Motor neuron (in vitro differentiated cells): ENCODE data around the gene DIAPH1. TPM values are rescaled to one million over a fixed set of nuclear protein-coding genes. Genes with fewer than 3 reads are reported as not detected.
"Not testable (repeated sequence)": the region's sequence is repeated elsewhere in the genome, so short reads cannot be mapped to it uniquely, and the experiment has no call there.

Experiments used
- ATAC-seq, 8 experiments: fragments of 200-7000 bp; cut with Tn5 transposase; replicated peaks in 6 of 8; 2 replicates each; pipeline ENCODE4 v1.8.0; 2021; ENCODE audit warnings: mild to moderate bottlenecking in 8 of 8, moderate library complexity in 8 of 8
- H3K27ac ChIP-seq, 2 donors: fragments of 250-450 bp; sonication (Bioruptor Pico); 2 replicates each; pipeline ENCODE4 v1.9.0; 2021; ENCODE audit warnings: antibody characterized with exemption in 2 of 2, mild to moderate bottlenecking in 2 of 2, moderate library complexity in 1 of 2
- H3K4me1 ChIP-seq, 2 donors: fragments of 250-450 bp; sonication (Bioruptor Pico); replicated peaks in 1 of 2; 2 replicates each; pipeline ENCODE4 v1.6.1; 2021; ENCODE audit warnings: antibody characterized with exemption in 2 of 2, mild to moderate bottlenecking in 2 of 2, moderate library complexity in 1 of 2
- H3K4me3 ChIP-seq, 5 donors: fragments of 250-450 bp; sonication (Bioruptor Pico); 2 replicates each; pipeline ENCODE4 v1.9.0; 2021; ENCODE audit warnings: antibody characterized with exemption in 5 of 5, mild to moderate bottlenecking in 5 of 5, moderate library complexity in 4 of 5
- WGBS, 10 experiments: fragments of 450-650 bp; shearing (Covaris generic); methylation state at CpG; one replicate each; pipeline ENCODE4 v1.0.0; 2022; 5-methylcytosine and 5-hydroxymethylcytosine counted together
- in situ Hi-C, 9 experiments: fragments of 400-800 bp; cut with MboI; loops; one replicate each; pipeline ENCODE4 v1.15.0; 2021; ENCODE audit warnings: low sequenced_read_pairs in 9 of 9, low pct_unique_long_range_greater_than_20kb in 2 of 9; ENCODE audit not compliant: unreplicated experiment in 9 of 9
- total RNA-seq, 8 experiments: library from RNA; unstranded; fragments of 300-600 nt; gene quantifications; 2 replicates each; pipeline versions ENCODE4 v1.2.3 to v1.2.4, GENCODE V29; 2022

DIAPH1 gene
- total RNA-seq, 8 experiments from 2014 or later, result 7.4 to 93.8 (median 20.0) TPM

GRCh38 chr5:141617682-141618029, 1.1 kb downstream of the DIAPH1 start:
- Histone ChIP-seq H3K4me1 (peaks cover 5 to 10% of the 10 kb centered on the region in 2 donors), H3K27ac (no peak overlapping the region), H3K4me3 (peak overlapping the region; percentile 64 to 83 (median 75))
- WGBS, 10 experiments, result 0 to 88% (median 15%) methylated on average over 1 to 9 of the region's 9 CpGs
- in situ Hi-C loops, result no loop called here
- peak in 2 of 8 experiments; percentile 1 for ATAC-seq

- no peak overlapping the region for H3K27ac ChIP-seq
- peak overlapping the region in 1 of 5 donors; percentile 77 for H3K4me3 ChIP-seq
- in situ Hi-C loops, result no loop called here
Measured at GRCh38 chr5:141617128-141617527, 1.7 kb downstream of the DIAPH1 start.

GRCh38 chr5:141615991-141616720, 2.6 kb downstream of the DIAPH1 start:
- Histone ChIP-seq H3K4me3 (no peak overlapping the region), H3K4me1 (peaks cover 5 to 10% of the 10 kb centered on the region in 2 donors), H3K27ac (no peak overlapping the region)
- in situ Hi-C loops, result no loop called here
- ATAC-seq, result no peak
- 70 to 100% (median 88%) methylated on average over 1 to 6 of the region's 9 CpGs; no CpG with 5 or more reads in 3 of the 10 experiments for WGBS, 10 experiments

More at GRCh38 chr5:141617128-141617527, 1.7 kb downstream of the DIAPH1 start:
- peaks cover 5 to 10% of the 10 kb centered on the region in 2 donors for H3K4me1 ChIP-seq
- WGBS, 10 experiments, result 0 to 100% (median 64%) methylated on average over 1 to 2 of the region's 2 CpGs; no CpG with 5 or more reads in 2 of the 10 experiments
- ATAC-seq, result no peak

GRCh38 chr5:141613344-141613743, 5.5 kb downstream of the DIAPH1 start:
- Histone ChIP-seq H3K4me3 (no peak overlapping the region), H3K4me1 (peaks cover 5 to 6% of the 10 kb centered on the region in 2 donors), H3K27ac (no peak overlapping the region)
- no peak for ATAC-seq
- in situ Hi-C loops, result no loop called here

DNA sequence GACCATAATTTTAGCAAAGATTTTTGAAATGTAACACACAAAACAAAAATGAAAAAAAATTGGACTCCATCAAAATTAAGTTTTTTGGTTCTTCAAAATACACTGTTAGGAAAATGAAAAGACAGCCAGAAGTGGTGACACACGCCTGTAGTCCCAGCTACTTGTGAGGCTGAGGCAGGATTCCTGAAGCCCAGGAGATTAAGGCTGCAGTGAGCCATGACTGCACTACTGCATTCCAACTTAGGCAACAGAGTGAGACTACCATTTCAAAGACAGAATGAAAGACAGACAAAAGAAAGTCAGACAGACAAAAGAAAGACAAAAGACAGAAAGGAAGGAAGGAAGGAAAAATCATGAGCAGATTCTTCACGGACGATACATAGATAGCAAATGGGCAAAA, 7.5 kb downstream of the DIAPH1 start:
- 71 to 95% (median 88%) methylated on average over 1 to 3 of the region's 3 CpGs for WGBS, 10 experiments
- ATAC-seq, result no peak

DNA sequence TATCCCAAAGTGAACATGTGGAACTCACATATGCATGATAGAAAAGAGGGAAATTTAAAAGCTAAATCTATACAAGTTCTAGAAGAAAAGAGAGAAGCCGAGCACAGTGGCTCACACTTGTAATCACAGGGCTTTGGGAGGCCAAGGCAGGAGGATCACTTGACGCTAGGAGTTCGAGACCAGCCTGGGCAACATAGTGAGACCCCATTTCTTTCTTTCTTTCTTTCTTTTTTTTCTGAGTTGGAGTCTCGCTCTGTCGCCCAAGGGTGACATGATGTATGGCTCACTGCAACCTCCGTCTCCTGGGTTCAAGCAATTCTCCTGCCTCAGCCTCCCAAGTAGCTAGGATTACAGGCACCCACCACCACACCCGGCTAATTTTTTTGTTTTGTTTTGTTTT, 8.9 kb downstream of the DIAPH1 start:
- in situ Hi-C loops, H3K27ac ChIP-seq, ATAC-seq, H3K4me3 ChIP-seq, H3K4me1 ChIP-seq: not testable (repeated sequence)
- WGBS, 10 experiments, result 96 to 100% (median 100%) methylated on average over 2 to 6 of the region's 7 CpGs; no CpG with 5 or more reads in 2 of the 10 experiments

More for the DNA sequence above, 7.5 kb downstream of the DIAPH1 start:
- in situ Hi-C loops, result no loop called here
- Histone ChIP-seq H3K27ac (no peak overlapping the region), H3K4me3 (no peak overlapping the region), H3K4me1 (no peaks in the 10 kb centered on the region)

GRCh38 chr5:141609044-141609443, 9.8 kb downstream of the DIAPH1 start:
- no peak overlapping the region for H3K27ac ChIP-seq
- ATAC-seq, result no peak
- H3K4me3 ChIP-seq, result no peak overlapping the region
- 87 to 100% (median 97%) methylated on average over 1 to 3 of the region's 3 CpGs for WGBS, 10 experiments
- H3K4me1 ChIP-seq, result no peaks in the 10 kb centered on the region
- in situ Hi-C loops, result no loop called here

DNA sequence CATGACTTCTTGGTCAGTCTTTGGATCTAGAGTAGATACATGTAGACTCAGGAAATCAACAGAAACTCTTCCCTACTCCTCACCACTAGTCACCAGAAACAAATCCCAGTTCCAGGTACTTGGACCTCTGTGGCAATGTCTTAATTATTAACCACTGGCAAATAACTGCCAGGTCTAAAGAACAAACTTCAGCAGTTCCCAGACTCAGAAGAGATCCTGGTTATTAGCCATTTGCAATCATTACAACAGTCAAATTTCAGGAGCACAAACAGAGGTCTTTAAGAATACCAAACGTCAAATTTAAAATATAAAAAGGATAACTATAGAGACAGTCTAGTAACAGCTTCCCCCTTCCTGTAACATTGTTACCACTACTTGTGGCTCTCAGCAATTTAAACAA, 10.2 kb downstream of the DIAPH1 start:
- no peak overlapping the region for H3K4me3 ChIP-seq
- no peaks in the 10 kb centered on the region for H3K4me1 ChIP-seq
- in situ Hi-C loops, result no loop called here
- no peak for ATAC-seq
- no peak overlapping the region for H3K27ac ChIP-seq
- WGBS, 10 experiments, result 60 to 100% (median 83%) methylated on average over 1 of the region's 1 CpG; no CpG with 5 or more reads in 5 of the 10 experiments

- in situ Hi-C loops, result no loop called here
- no peak overlapping the region for H3K4me3 ChIP-seq
- no peak for ATAC-seq
- no peak overlapping the region for H3K27ac ChIP-seq
- no peaks in the 10 kb centered on the region for H3K4me1 ChIP-seq
- WGBS, 10 experiments, result 50 to 100% (median 90%) methylated on average over 1 to 2 of the region's 2 CpGs; no CpG with 5 or more reads in 2 of the 10 experiments
Measured at GRCh38 chr5:141608046-141608445, 10.8 kb downstream of the DIAPH1 start.

GRCh38 chr5:141605523-141606277, 13.1 kb downstream of the DIAPH1 start:
- H3K27ac ChIP-seq, result no peak overlapping the region
- H3K4me1 ChIP-seq, result no peaks in the 10 kb centered on the region
- in situ Hi-C loops, result no loop called here
- H3K4me3 ChIP-seq, result no peak overlapping the region
- WGBS, 10 experiments, result 6 to 97% (median 80%) methylated on average over 2 to 6 of the region's 6 CpGs; no CpG with 5 or more reads in 2 of the 10 experiments
- peak in 1 of 8 experiments; percentile 17 for ATAC-seq

GRCh38 chr5:141603923-141604717, 14.7 kb downstream of the DIAPH1 start:
- Histone ChIP-seq H3K27ac (no peak overlapping the region), H3K4me1 (no peaks in the 10 kb centered on the region), H3K4me3 (no peak overlapping the region)
- peak in 7 of 8 experiments; percentile 30 to 99 (median 57) for ATAC-seq
- WGBS, 10 experiments, result 5 to 100% (median 79%) methylated on average over 2 to 5 of the region's 6 CpGs; no CpG with 5 or more reads in 1 of the 10 experiments
- in situ Hi-C loops, result no loop called here

- no peak overlapping the region for H3K27ac ChIP-seq
- no peak overlapping the region for H3K4me3 ChIP-seq
- no peak for ATAC-seq
- 82 to 100% (median 100%) methylated on average over 1 of the region's 1 CpG; no CpG with 5 or more reads in 4 of the 10 experiments for WGBS, 10 experiments
- in situ Hi-C loops, result no loop called here
- H3K4me1 ChIP-seq, result no peaks in the 10 kb centered on the region
Measured at GRCh38 chr5:141602606-141603005, 16.2 kb downstream of the DIAPH1 start.
